ENCODE results near the gene MORN1. TPM values are rescaled to one million over a fixed set of nuclear protein-coding genes. Genes with fewer than 3 reads are reported as not detected.

The MORN1 gene
- total and polyA plus RNA-seq, 4 donors, result 5.2 to 23.9 (median 13.9) TPM

DNA sequence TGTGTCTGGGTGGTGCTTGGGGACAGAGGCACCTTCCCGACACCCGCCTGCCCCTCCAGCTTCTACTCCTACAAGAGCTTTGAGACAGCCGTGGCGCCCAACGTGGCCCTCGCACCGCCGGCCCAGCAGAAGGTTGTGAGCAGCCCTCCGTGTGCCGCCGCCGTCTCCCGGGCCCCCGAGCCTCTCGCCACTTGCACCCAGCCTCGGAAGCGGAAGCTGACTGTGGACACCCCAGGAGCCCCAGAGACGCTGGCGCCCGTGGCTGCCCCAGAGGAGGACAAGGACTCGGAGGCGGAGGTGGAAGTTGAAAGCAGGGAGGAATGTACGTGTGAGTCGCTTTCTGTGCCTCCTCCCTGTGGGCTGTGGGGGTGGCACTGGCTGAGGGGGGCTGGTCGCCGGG lies 87.6 kb downstream of the MORN1 start:
- Histone ChIP-seq H3K36me3 (ENCODE audit: control insufficient read depth in 4 of 4, insufficient read depth in 4 of 4, low read length in 4 of 4) (peaks cover 16 to 54% (median 33%) of the 10 kb centered on the region in 4 donors), H3K9me3 (ENCODE audit: control insufficient read depth in 4 of 4, insufficient read depth in 3 of 4, low read length in 3 of 4) (no peaks in the 10 kb centered on the region), H3K4me3 (no peak overlapping the region), H3K27me3 (ENCODE audit: control insufficient read depth in 3 of 3, insufficient read depth in 3 of 3, low read length in 2 of 3) (no peaks in the 10 kb centered on the region), H3K27ac (ENCODE audit: low read depth in 1 of 2, low read length in 1 of 2) (no peak overlapping the region), H3K4me1 (ENCODE audit: control insufficient read depth in 5 of 5, insufficient read depth in 5 of 5, low read length in 5 of 5) (peaks cover 10 to 35% (median 28%) of the 10 kb centered on the region in 5 donors), H3K9ac (ENCODE audit: insufficient read depth in 1 of 2, low read length in 2 of 2) (no peak overlapping the region)
- WGBS, 2 donors, result 93 to 94% methylated on average over 26 of the region's 26 CpGs
- no peak for ATAC-seq (ENCODE audit: insufficient read depth, low FRiP score)
- DNase-seq, result no peak
- TF ChIP-seq, protein P1, sequence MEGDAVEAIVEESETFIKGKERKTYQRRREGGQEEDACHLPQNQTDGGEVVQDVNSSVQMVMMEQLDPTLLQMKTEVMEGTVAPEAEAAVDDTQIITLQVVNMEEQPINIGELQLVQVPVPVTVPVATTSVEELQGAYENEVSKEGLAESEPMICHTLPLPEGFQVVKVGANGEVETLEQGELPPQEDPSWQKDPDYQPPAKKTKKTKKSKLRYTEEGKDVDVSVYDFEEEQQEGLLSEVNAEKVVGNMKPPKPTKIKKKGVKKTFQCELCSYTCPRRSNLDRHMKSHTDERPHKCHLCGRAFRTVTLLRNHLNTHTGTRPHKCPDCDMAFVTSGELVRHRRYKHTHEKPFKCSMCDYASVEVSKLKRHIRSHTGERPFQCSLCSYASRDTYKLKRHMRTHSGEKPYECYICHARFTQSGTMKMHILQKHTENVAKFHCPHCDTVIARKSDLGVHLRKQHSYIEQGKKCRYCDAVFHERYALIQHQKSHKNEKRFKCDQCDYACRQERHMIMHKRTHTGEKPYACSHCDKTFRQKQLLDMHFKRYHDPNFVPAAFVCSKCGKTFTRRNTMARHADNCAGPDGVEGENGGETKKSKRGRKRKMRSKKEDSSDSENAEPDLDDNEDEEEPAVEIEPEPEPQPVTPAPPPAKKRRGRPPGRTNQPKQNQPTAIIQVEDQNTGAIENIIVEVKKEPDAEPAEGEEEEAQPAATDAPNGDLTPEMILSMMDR (IDR thresholded peaks at IDR 0.05; ENCODE audit: control extremely low read depth, extremely low read depth), result no peak

DNA sequence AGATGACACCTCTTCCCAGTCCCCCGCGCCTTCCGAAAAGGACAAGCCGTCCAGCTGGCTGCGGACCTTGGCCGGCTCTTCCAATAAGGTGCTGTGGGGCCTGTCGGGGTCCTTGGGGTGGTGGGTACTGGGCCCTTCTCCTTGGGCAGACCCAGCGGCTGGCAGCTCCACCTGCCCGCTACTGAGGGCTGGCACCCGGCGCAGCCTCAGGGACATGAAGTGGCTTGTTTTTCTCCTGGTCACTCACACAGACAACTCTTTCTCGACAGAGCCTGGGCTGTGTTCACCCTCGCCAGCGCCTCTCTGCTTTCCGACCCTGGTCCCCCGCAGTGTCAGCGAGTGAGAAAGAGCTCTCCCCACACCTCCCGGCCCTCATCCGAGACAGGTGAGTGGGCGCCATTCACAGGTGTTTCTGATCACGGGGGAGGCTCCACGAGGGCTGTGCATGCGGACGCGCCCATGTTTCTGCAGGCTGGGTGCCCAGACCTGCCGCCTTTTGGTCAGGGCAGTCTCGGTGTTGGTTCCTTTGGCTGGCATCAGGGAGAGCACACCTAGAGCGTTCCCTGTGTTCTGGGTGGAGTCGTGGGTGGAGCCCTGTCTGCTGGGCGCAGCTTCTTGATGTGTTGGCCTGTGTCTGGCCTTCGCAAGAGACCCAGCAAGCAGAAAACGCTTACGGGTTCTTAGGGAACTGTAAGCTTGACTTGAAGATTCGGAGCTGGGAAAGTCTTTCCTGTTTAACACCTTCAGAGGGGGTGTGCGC lies 88.2 kb downstream of the MORN1 start:
- H3K36me3 ChIP-seq (ENCODE audit: control insufficient read depth in 4 of 4, insufficient read depth in 4 of 4, low read length in 4 of 4), result peaks cover 16 to 51% (median 28%) of the 10 kb centered on the region in 4 donors
- ATAC-seq (ENCODE audit: insufficient read depth, low FRiP score), result no peak
- WGBS, 2 donors, result 91 to 95% methylated on average over 35 of the region's 35 CpGs

DNA sequence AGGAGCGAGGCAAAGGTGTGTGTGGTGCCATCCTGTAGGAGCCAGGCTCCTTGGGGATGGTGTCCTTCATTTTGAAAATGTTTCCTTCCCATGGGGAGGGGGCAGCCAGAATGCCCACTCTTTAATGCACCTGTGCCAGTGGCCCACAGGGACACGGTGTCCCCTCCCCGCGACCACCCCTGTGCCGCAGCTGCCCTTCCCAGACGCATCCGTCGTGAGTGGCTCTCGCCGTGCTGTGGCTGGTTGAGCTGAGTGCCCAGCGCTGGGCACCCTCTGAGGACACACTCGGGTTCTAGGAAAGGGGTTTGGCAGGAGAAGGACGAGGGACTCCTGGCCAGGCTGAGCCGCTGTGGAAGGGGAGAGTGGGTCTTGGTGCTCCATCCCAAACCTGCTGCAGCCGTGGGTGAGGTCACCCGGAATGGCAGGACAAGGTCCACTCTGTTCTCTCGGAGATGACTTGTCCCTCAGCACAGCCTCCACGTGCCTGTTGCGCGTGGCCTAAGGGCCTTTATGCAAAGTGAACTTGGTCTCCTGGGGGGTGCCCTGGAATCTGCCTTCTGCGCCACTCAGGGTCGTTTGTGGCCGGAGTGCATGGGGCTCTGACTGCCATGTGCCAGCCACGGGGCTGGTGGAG lies 88.9 kb downstream of the MORN1 start:
- Histone ChIP-seq H3K4me3 (no peak overlapping the region), H3K9ac (ENCODE audit: insufficient read depth in 1 of 2, low read length in 2 of 2) (no peak overlapping the region), H3K9me3 (ENCODE audit: control insufficient read depth in 4 of 4, insufficient read depth in 3 of 4, low read length in 3 of 4) (no peaks in the 10 kb centered on the region), H3K4me1 (ENCODE audit: control insufficient read depth in 5 of 5, insufficient read depth in 5 of 5, low read length in 5 of 5) (peaks cover 13 to 42% (median 34%) of the 10 kb centered on the region in 5 donors), H3K36me3 (ENCODE audit: control insufficient read depth in 4 of 4, insufficient read depth in 4 of 4, low read length in 4 of 4) (peaks cover 10 to 50% (median 22%) of the 10 kb centered on the region in 4 donors), H3K27ac (ENCODE audit: low read depth in 1 of 2, low read length in 1 of 2) (peak overlapping the region in 1 of 2 donors; percentile 94), H3K27me3 (ENCODE audit: control insufficient read depth in 3 of 3, insufficient read depth in 3 of 3, low read length in 2 of 3) (no peaks in the 10 kb centered on the region)
- TF ChIP-seq, protein P1 (IDR thresholded peaks at IDR 0.05; ENCODE audit: control extremely low read depth, extremely low read depth), result no peak
- 92 to 93% methylated on average over 24 of the region's 24 CpGs for WGBS, 2 donors
- ATAC-seq (ENCODE audit: insufficient read depth, low FRiP score) (no peak), DNase-seq (no peak)

More for the DNA sequence above, 88.2 kb downstream of the MORN1 start:
- no peak overlapping the region for H3K27ac ChIP-seq (ENCODE audit: low read depth in 1 of 2, low read length in 1 of 2)
- no peak overlapping the region for H3K9ac ChIP-seq (ENCODE audit: insufficient read depth in 1 of 2, low read length in 2 of 2)
- H3K4me3 ChIP-seq, result no peak overlapping the region
- H3K4me1 ChIP-seq (ENCODE audit: control insufficient read depth in 5 of 5, insufficient read depth in 5 of 5, low read length in 5 of 5), result peaks cover 13 to 41% (median 33%) of the 10 kb centered on the region in 5 donors
- H3K9me3 ChIP-seq (ENCODE audit: control insufficient read depth in 4 of 4, insufficient read depth in 3 of 4, low read length in 3 of 4), result no peaks in the 10 kb centered on the region
- no peaks in the 10 kb centered on the region for H3K27me3 ChIP-seq (ENCODE audit: control insufficient read depth in 3 of 3, insufficient read depth in 3 of 3, low read length in 2 of 3)
- no peak for DNase-seq
- TF ChIP-seq, protein P1 (IDR thresholded peaks at IDR 0.05; ENCODE audit: control extremely low read depth, extremely low read depth), result no peak
